HEK293 (cell line): Measurements from ENCODE around the gene LYZL2.
"Not testable (repeated sequence)": the region's sequence is repeated elsewhere in the genome, so short reads cannot be mapped to it uniquely, and the experiment has no call there.

Source experiments
- CTCF ChIA-PET: fragments of 350-600 bp; formaldehyde crosslinking; extraction: SDS; loops from one replicate; lab custom pipeline; 2021; ENCODE audit warnings: antibody characterized with exemption; lab: Yijun Ruan, JAX
- POLR2A ChIA-PET: fragments of 300-600 bp; formaldehyde crosslinking; extraction: SDS; loops from one replicate; lab custom pipeline; 2020; ENCODE audit warnings: antibody characterized with exemption, inconsistent platforms; lab: Yijun Ruan, JAX
- H3K27ac ChIP-seq: fragments of 200-500 bp; sonication (Bioruptor generic); 2 replicates; pipeline ENCODE4 v1.5.1; 2014; ENCODE audit warnings: low read depth, low read length, control low read depth, inconsistent platforms; ENCODE audit errors: extremely low read depth
- H3K36me3 ChIP-seq, 2 experiments: fragments of 200-500 bp in 1 of 2; sonication (Bioruptor generic) in 1 of 2; 1 replicate in 1 of 2; 2 replicates in 1 of 2; pipeline ENCODE4 v1.5.1; 2014 to 2017; ENCODE audit warnings: inconsistent platforms in 2 of 2, low read length in 2 of 2; ENCODE audit not compliant: control insufficient read depth in 2 of 2, insufficient read depth in 1 of 2
- H3K4me1 ChIP-seq: fragments of 200-500 bp; sonication (Bioruptor generic); 2 replicates; pipeline ENCODE4 v1.5.1; 2014; ENCODE audit warnings: mild to moderate bottlenecking, low read length, inconsistent platforms; ENCODE audit not compliant: control insufficient read depth, insufficient read depth
- H3K4me3 ChIP-seq: 2 replicates; pipeline ENCODE4 v1.5.1; 2011; ENCODE audit warnings: low read depth, mild to moderate bottlenecking, control low read depth, low read length, moderate library complexity
- H3K9me3 ChIP-seq: fragments of 200-500 bp; sonication (Bioruptor generic); 2 replicates; pipeline ENCODE4 v1.5.1; 2014; ENCODE audit warnings: low read depth, low read length, inconsistent platforms; ENCODE audit not compliant: control insufficient read depth, insufficient read depth
- CTCF ChIP-seq: fragments of 450-650 bp; formaldehyde crosslinking; IDR thresholded peaks from 2 replicates; pipeline ENCODE4 v1.5.1; 2016; ENCODE audit warnings: missing biosample characterization, missing genetic modification characterization
- SALL2 ChIP-seq: fragments of 450-650 bp; formaldehyde crosslinking; IDR thresholded peaks from 2 replicates; pipeline ENCODE4 v1.5.0; 2017; ENCODE audit warnings: missing biosample characterization, mild to moderate bottlenecking, missing genetic modification characterization, borderline replicate concordance
- ZBTB1 ChIP-seq: fragments of 450-650 bp; formaldehyde crosslinking; IDR thresholded peaks from 2 replicates; pipeline ENCODE4 v1.5.1; 2016; ENCODE audit warnings: missing biosample characterization, missing genetic modification characterization
- ZNF16 ChIP-seq: fragments of 450-650 bp; formaldehyde crosslinking; IDR thresholded peaks from 2 replicates; pipeline ENCODE4 v1.5.1; 2016; ENCODE audit warnings: low read depth, missing biosample characterization, missing genetic modification characterization
- ZNF362 ChIP-seq: fragments of 450-650 bp; formaldehyde crosslinking; IDR thresholded peaks from 2 replicates; pipeline ENCODE4 v1.5.1; 2016; ENCODE audit warnings: missing biosample characterization, missing genetic modification characterization
- ZNF473 ChIP-seq: fragments of 450-650 bp; formaldehyde crosslinking; IDR thresholded peaks from 2 replicates; pipeline ENCODE4 v1.5.1; 2017; ENCODE audit warnings: missing biosample characterization, missing genetic modification characterization
- ZNF654 ChIP-seq: fragments of 450-650 bp; formaldehyde crosslinking; IDR thresholded peaks from 2 replicates; pipeline ENCODE4 v1.5.1; 2016; ENCODE audit warnings: low read depth, missing biosample characterization, missing genetic modification characterization
- ZNF747 ChIP-seq: fragments of 450-650 bp; formaldehyde crosslinking; IDR thresholded peaks from 2 replicates; pipeline ENCODE4 v1.5.1; 2016; ENCODE audit warnings: missing biosample characterization, missing genetic modification characterization

Gene LYZL2

GRCh38 chr10:30674796-30675195 lies 45.2 kb upstream of the LYZL2 start:
- ChIA-PET CTCF (interaction anchor here (1.0 kb wide), 1 partner anchor 12 kb away, joined by 3 read pairs; no protein-coding TSS in a partner anchor), POLR2A (no interaction called here)
- Histone ChIP-seq H3K4me1 (no peaks in the 10 kb centered on the region), H3K4me3 (no peak overlapping the region), H3K9me3 (no peaks in the 10 kb centered on the region), H3K27ac (no peak overlapping the region), H3K36me3 (no peaks in the 10 kb centered on the region)
- TF ChIP-seq ZNF747 (no peak), ZNF16 (tag by site-specific recombination) (no peak), ZBTB1 (tag by site-specific recombination) (no peak)

GRCh38 chr10:30673262-30673661 lies 43.7 kb upstream of the LYZL2 start:
- H3K4me1 ChIP-seq, H3K4me3 ChIP-seq, H3K27ac ChIP-seq, H3K36me3 ChIP-seq, CTCF ChIA-PET, H3K9me3 ChIP-seq, POLR2A ChIA-PET: not testable (repeated sequence)

GRCh38 chr10:30672338-30672737 lies 42.8 kb upstream of the LYZL2 start:
- POLR2A ChIA-PET, H3K4me3 ChIP-seq, H3K36me3 ChIP-seq, H3K9me3 ChIP-seq, H3K4me1 ChIP-seq, H3K27ac ChIP-seq: not testable (repeated sequence)
- CTCF ChIA-PET, result interaction anchor here (1.7 kb wide), 1 partner anchor 9 kb away, joined by 15 read pairs; no protein-coding TSS in a partner anchor

- no peak overlapping the region for H3K27ac ChIP-seq
- ChIA-PET POLR2A (no interaction called here), CTCF (interaction anchor here (0.6 to 3.1 kb wide), 21 partner anchors 10 to 1462 kb away, joined by 3 to 21 read pairs (median 4); no protein-coding TSS in a partner anchor)
- no peak overlapping the region for H3K4me3 ChIP-seq
- H3K36me3 ChIP-seq, result no peaks in the 10 kb centered on the region
- TF ChIP-seq ZNF654 (tag by site-specific recombination) (peak; percentile 73), ZNF362 (tag by site-specific recombination) (peak; percentile 83; the same call in 1 of the 2 replicates), CTCF (tag by site-specific recombination) (peak; percentile 40; the same call in 1 of the 2 replicates), ZNF473 (tag by site-specific recombination) (no peak), SALL2 (tag by site-specific recombination) (no peak)
- no peaks in the 10 kb centered on the region for H3K4me1 ChIP-seq
- H3K9me3 ChIP-seq, result no peaks in the 10 kb centered on the region
These were observed 41.6 kb upstream of the LYZL2 start for GRCh38 chr10:30671026-30671616.

- CTCF ChIA-PET, POLR2A ChIA-PET, H3K9me3 ChIP-seq, H3K4me1 ChIP-seq, H3K36me3 ChIP-seq, H3K4me3 ChIP-seq, H3K27ac ChIP-seq: not testable (repeated sequence)
These were observed 38.4 kb upstream of the LYZL2 start for GRCh38 chr10:30667982-30668381.

- CTCF ChIA-PET, result interaction anchor here (1.3 kb wide), 1 partner anchor 73 kb away, joined by 3 read pairs; no protein-coding TSS in a partner anchor
- H3K9me3 ChIP-seq, H3K4me1 ChIP-seq, H3K36me3 ChIP-seq, H3K4me3 ChIP-seq, H3K27ac ChIP-seq, POLR2A ChIA-PET: not testable (repeated sequence)
These were observed 33.9 kb upstream of the LYZL2 start for GRCh38 chr10:30663403-30663802.
